Prostate gland (tissue), 2 donors: ENCODE data around the gene TFF3. TPM values are rescaled to one million over a fixed set of nuclear protein-coding genes. Genes with fewer than 3 reads are reported as not detected.

Experiments used
- DNase-seq: peaks from one replicate; pipeline ENCODE4 v3.0.0-alpha.2; 2019; ENCODE audit warnings: low spot score
- H3K27ac ChIP-seq, 2 donors: fragments of 200-600 bp; sonication (generic); 2 replicates each; pipeline ENCODE4 v1.5.1; 2017 to 2019
- H3K27me3 ChIP-seq: fragments of 200-600 bp; sonication (generic); replicated peaks from 2 replicates; pipeline ENCODE4 v1.5.1; 2019; ENCODE audit not compliant: insufficient read depth
- H3K36me3 ChIP-seq, 2 donors: fragments of 200-600 bp; sonication (generic); 1 replicate in 1 of 2; 2 replicates in 1 of 2; pipeline versions ENCODE4 v1.5.1 to v1.8.1; 2017 to 2019
- H3K4me1 ChIP-seq: fragments of 200-600 bp; sonication (generic); replicated peaks from 2 replicates; pipeline ENCODE4 v1.5.1; 2019
- H3K4me3 ChIP-seq, 2 donors: fragments of 200-600 bp; sonication (generic); 2 replicates each; pipeline ENCODE4 v1.5.1; 2017 to 2019
- H3K9me3 ChIP-seq: fragments of 200-600 bp; sonication (generic); 2 replicates; pipeline ENCODE4 v1.5.1; 2017
- POLR2A ChIP-seq: fragments of 450-650 bp; IDR thresholded peaks from one replicate; pipeline ENCODE4 v1.6.1; 2016; ENCODE audit warnings: antibody characterized with exemption, mild to moderate bottlenecking
- POLR2AphosphoS5 ChIP-seq: sonication (generic); formaldehyde crosslinking; IDR thresholded peaks from one replicate; pipeline ENCODE4 v1.6.1; 2017; ENCODE audit warnings: antibody characterized with exemption
- WGBS: methylation state at CpG from one replicate; pipeline ENCODE4 v1.1.5; 2018; 5-methylcytosine and 5-hydroxymethylcytosine counted together
- intact Hi-C: fragments of 100-400 bp; cut with DNase I; formaldehyde crosslinking; loops from one replicate; pipeline ENCODE4 v1.14.2; 2022
- total RNA-seq, 2 donors: library from RNA; depleted of rRNA; stranded (reverse); fragments of >200 nt; gene quantifications; one replicate each; pipeline ENCODE4 v1.1.0, GENCODE V29; 2016
- TF ChIP-seq, protein P1 (sequence below), 4 experiments: fragments of 200-600 bp in 2 of 4; fragments of 450-650 bp in 2 of 4; sonication (generic) in 2 of 4; IDR thresholded peaks; 1 replicate in 3 of 4; 2 replicates in 1 of 4; pipeline ENCODE4 v1.5.1; 2016 to 2019; ENCODE audit warnings: antibody characterized with exemption in 4 of 4, mild to moderate bottlenecking in 2 of 4, moderate library complexity in 2 of 4

The TFF3 gene
- total RNA-seq, 2 donors from 2014 or later, result 30.6 to 49.8 TPM

DNA sequence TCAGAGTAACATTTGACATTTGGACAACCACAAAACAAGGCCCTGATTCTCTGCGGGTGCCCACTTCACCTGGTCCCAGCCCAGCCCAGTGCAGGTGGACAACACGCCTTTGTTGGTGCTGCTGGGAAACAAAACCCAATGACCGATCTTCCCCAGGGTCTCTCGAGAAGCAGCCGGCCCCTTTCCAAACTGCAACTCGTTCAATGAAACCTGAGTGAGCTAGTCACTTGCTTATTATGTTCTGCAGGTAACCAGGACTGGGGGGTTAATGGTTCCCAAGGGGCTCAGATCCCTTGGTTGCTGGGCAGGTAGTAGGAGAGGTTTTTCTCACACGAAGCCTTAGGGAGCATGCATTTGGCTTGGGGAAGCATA lies 53.4 kb downstream of the TFF3 start:
- Histone ChIP-seq H3K27ac (no peak overlapping the region), H3K4me1 (peaks cover 18% of the 10 kb centered on the region), H3K27me3 (no peaks in the 10 kb centered on the region), H3K9me3 (no peaks in the 10 kb centered on the region), H3K4me3 (no peak overlapping the region), H3K36me3 (no peaks in the 10 kb centered on the region)
- intact Hi-C loops, result no loop called here
- DNase-seq, result no peak
- TF ChIP-seq POLR2A (no peak), POLR2AphosphoS5 (no peak)
- TF ChIP-seq, protein P1, sequence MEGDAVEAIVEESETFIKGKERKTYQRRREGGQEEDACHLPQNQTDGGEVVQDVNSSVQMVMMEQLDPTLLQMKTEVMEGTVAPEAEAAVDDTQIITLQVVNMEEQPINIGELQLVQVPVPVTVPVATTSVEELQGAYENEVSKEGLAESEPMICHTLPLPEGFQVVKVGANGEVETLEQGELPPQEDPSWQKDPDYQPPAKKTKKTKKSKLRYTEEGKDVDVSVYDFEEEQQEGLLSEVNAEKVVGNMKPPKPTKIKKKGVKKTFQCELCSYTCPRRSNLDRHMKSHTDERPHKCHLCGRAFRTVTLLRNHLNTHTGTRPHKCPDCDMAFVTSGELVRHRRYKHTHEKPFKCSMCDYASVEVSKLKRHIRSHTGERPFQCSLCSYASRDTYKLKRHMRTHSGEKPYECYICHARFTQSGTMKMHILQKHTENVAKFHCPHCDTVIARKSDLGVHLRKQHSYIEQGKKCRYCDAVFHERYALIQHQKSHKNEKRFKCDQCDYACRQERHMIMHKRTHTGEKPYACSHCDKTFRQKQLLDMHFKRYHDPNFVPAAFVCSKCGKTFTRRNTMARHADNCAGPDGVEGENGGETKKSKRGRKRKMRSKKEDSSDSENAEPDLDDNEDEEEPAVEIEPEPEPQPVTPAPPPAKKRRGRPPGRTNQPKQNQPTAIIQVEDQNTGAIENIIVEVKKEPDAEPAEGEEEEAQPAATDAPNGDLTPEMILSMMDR (IDR thresholded peaks at IDR 0.05), result no peak
- 82% methylated on average over 7 of the region's 7 CpGs for WGBS

Other genes starting within 250 kb of the TFF3 start
- under 1 TPM; 0.14 to 0.57 TPM for gene UMODL1, start 244.1 kb downstream of the TFF3 start, total RNA-seq
- gene ABCG1, start 96.3 kb downstream of the TFF3 start, total RNA-seq, result 10 to 100 TPM; 22.7 to 28.3 TPM
- gene TFF2, start 35.6 kb upstream of the TFF3 start, total RNA-seq, result not detected
- 10 to 100 TPM in 1 of 2 donors, 1 to 10 TPM in 1; 4.7 to 16.2 TPM for gene TFF1, start 51.1 kb upstream of the TFF3 start, total RNA-seq
- under 1 TPM; 0.27 to 0.34 TPM for gene TMPRSS3, start 80.6 kb upstream of the TFF3 start, total RNA-seq
- 1 to 10 TPM in 1 of 2 donors, under 1 TPM in 1; 0.23 to 1.8 TPM for gene UBASH3A, start 88.5 kb upstream of the TFF3 start, total RNA-seq
- 1 to 10 TPM; 1.6 to 2.6 TPM for gene RSPH1, start 180.8 kb upstream of the TFF3 start, total RNA-seq
- gene SLC37A1, start 198.4 kb upstream of the TFF3 start, total RNA-seq, result 10 to 100 TPM; 44.2 to 49.6 TPM